Stomach smooth muscle (tissue), 2 donors: Measurements from ENCODE around the gene CUBN.

ENCODE experiments used
- H3K27ac ChIP-seq: one replicate; pipeline ENCODE4 v1.7.0; 2013; ENCODE audit warnings: mild to moderate bottlenecking, low read length, inconsistent platforms
- H3K27me3 ChIP-seq, 2 donors: one replicate each; pipeline ENCODE4 v1.7.0; 2013; ENCODE audit warnings: low read length in 2 of 2; ENCODE audit not compliant: insufficient read depth in 2 of 2, control insufficient read depth in 1 of 2
- H3K36me3 ChIP-seq, 2 donors: one replicate each; pipeline ENCODE4 v1.7.0; 2013; ENCODE audit warnings: low read length in 2 of 2; ENCODE audit not compliant: control insufficient read depth in 2 of 2, insufficient read depth in 2 of 2
- H3K4me1 ChIP-seq: one replicate; pipeline ENCODE4 v1.7.0; 2013; ENCODE audit warnings: low read length; ENCODE audit not compliant: control insufficient read depth, insufficient read depth
- H3K4me3 ChIP-seq, 2 donors: one replicate each; pipeline ENCODE4 v1.7.0; 2013; ENCODE audit warnings: low read length in 2 of 2
- H3K9ac ChIP-seq, 2 donors: one replicate each; pipeline ENCODE4 v1.7.0; 2013; ENCODE audit warnings: low read length in 2 of 2, mild to moderate bottlenecking in 1 of 2
- H3K9me3 ChIP-seq, 2 donors: one replicate each; pipeline ENCODE4 v1.7.0; 2013; ENCODE audit warnings: low read length in 2 of 2; ENCODE audit not compliant: control insufficient read depth in 2 of 2
- donor health status: healthy.
- donor health status: Pancreatic carcinoma.

CUBN gene

GRCh38 chr10:16894821-16895220, 234.8 kb downstream of the CUBN start:
- Histone ChIP-seq H3K27ac (no peak overlapping the region), H3K4me1 (no peaks in the 10 kb centered on the region), H3K4me3 (no peak overlapping the region), H3K27me3 (no peaks in the 10 kb centered on the region), H3K36me3 (no peaks in the 10 kb centered on the region), H3K9me3 (no peaks in the 10 kb centered on the region), H3K9ac (no peak overlapping the region)

DNA sequence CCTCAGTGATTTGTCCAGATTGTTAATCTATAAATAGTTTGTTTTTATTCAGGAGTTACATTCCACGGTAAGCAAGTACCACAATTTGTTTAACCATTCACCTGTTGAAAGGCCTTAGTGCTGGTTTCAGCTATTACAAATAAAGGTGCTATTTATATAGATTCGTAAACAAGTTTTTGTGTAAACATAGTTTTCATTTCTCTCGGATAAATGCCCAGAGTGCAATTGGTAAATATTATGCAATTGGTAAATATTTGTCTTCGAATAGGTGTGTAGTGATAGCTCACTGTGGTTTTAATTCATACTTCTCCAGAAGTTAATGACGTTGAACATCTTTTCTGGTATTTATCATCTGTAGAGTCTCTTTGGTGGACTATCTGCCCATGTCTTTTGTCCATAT, 235.9 kb downstream of the CUBN start:
- no peaks in the 10 kb centered on the region for H3K4me1 ChIP-seq

DNA sequence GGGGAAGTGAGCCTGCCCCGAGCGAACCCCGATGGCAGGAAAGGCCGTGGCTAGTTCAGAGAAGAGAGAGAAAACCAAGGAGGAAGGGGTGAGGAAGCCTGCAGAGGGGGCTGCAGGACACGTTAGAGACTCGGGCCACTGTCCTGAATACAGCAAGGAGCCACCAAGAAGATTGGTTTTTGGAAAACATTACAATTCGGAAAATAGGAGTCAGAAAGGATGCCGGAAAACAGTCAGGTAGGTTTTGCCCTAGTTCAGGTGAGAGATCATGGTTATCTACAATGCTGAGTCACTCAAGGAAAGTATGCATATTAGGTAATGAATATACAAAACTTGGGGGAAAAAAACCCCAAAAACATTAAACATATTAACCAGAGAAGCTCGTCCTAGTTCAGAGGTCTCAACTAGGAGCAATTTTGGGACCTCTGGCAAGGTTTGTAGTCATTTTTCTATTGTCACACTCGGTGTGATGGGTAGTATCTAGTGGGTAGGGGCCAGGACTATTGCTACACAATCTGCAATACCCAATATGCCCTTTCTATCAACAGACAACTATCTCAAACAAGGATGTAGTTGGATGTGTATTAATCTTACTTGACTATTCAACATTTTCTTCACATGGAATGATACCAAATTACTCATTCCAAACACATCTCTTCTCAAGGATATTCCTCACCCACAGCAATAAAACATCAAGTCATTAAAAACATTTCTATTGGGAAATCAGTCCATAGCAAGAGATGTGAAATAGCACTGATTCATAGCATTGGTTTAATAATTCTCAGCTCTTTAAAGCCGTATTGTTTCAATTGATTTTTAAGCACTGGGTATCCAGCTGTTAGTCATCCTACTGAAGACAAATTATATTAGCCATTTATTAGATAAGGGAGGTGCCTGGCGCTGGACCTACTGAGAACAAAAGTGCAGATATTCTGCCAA, 238.0 kb downstream of the CUBN start:
- Histone ChIP-seq H3K27me3 (no peaks in the 10 kb centered on the region), H3K4me3 (no peak overlapping the region), H3K4me1 (no peaks in the 10 kb centered on the region), H3K36me3 (no peaks in the 10 kb centered on the region), H3K9ac (no peak overlapping the region), H3K27ac (no peak overlapping the region), H3K9me3 (no peaks in the 10 kb centered on the region)

More for the DNA sequence above, 235.9 kb downstream of the CUBN start:
- no peak overlapping the region for H3K27ac ChIP-seq
- no peaks in the 10 kb centered on the region for H3K27me3 ChIP-seq
- H3K4me3 ChIP-seq, result no peak overlapping the region
- no peaks in the 10 kb centered on the region for H3K9me3 ChIP-seq
- H3K36me3 ChIP-seq, result no peaks in the 10 kb centered on the region
- no peak overlapping the region for H3K9ac ChIP-seq

DNA sequence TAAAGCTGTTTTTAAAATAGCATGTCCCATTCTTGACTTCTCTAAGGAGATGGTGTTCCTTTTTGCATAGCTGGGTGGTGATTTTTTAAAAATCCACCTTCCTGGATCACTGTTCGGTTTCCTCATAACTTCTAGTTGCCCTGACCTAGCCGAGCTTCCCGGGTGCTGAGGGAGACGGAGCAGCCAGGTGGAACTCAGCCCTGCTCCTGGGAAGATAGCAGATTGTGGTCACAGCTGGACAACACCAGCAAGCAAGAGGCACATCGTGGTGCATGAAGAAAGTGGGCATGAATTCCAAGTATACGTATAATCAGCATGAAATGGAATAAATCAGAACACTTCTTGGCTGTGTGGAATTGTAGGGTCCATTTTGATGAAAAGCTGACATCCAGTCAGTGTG, 238.9 kb downstream of the CUBN start:
- Histone ChIP-seq H3K4me1 (no peaks in the 10 kb centered on the region), H3K4me3 (no peak overlapping the region), H3K36me3 (no peaks in the 10 kb centered on the region), H3K9ac (no peak overlapping the region), H3K27me3 (no peaks in the 10 kb centered on the region), H3K9me3 (no peaks in the 10 kb centered on the region), H3K27ac (no peak overlapping the region)

GRCh38 chr10:16887565-16887964, 242.0 kb downstream of the CUBN start:
- H3K4me1 ChIP-seq, result no peaks in the 10 kb centered on the region
- H3K27me3 ChIP-seq, result no peaks in the 10 kb centered on the region
- no peak overlapping the region for H3K4me3 ChIP-seq
- H3K27ac ChIP-seq, result no peak overlapping the region
- H3K9ac ChIP-seq, result no peak overlapping the region
- no peaks in the 10 kb centered on the region for H3K36me3 ChIP-seq
- no peaks in the 10 kb centered on the region for H3K9me3 ChIP-seq

DNA sequence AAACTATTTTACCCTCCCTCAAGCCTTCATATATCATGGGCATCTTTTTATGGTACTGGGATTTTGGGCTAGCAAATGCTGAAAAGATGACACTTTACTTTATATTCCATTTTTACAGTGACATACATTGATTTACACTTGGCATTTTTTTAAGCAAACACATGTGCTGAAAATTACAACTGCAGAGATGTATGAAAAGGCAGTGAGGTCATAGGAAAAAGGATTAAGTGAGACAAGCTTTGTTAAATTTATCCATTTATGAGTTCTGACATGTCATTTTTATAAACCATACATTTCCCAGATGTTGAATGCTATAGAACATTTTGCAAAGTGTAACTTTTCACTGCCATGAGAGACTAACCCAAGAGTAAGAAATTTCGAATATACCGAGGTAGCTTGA, 243.6 kb downstream of the CUBN start:
- Histone ChIP-seq H3K27ac (no peak overlapping the region), H3K36me3 (no peaks in the 10 kb centered on the region), H3K4me3 (no peak overlapping the region)

DNA sequence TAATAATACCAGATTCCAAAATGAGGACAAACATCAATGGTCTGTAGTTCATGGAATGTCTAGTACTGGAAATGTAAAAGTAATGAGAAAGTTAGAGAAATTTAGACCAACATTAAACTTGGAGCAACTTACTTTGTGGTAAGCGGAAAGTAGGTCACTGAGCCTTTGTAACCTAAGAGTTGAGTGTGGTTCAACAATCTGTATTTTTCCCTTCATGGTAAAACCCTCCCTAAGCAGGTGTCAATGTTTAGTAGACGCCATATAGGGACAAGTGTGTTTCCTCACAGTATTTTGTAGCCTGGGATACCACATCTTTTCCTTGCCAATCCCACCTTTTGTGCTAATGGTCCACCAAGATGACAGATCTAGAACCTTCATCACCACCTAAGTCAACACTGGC, 245.1 kb downstream of the CUBN start:
- no peak overlapping the region for H3K27ac ChIP-seq
- no peaks in the 10 kb centered on the region for H3K36me3 ChIP-seq
- no peaks in the 10 kb centered on the region for H3K4me1 ChIP-seq
- no peak overlapping the region for H3K4me3 ChIP-seq
- H3K9ac ChIP-seq, result no peak overlapping the region
- no peaks in the 10 kb centered on the region for H3K9me3 ChIP-seq
- no peaks in the 10 kb centered on the region for H3K27me3 ChIP-seq

More for the DNA sequence above, 243.6 kb downstream of the CUBN start:
- H3K4me1 ChIP-seq, result no peaks in the 10 kb centered on the region
- no peaks in the 10 kb centered on the region for H3K27me3 ChIP-seq
- no peak overlapping the region for H3K9ac ChIP-seq
- H3K9me3 ChIP-seq, result no peaks in the 10 kb centered on the region

GRCh38 chr10:16883084-16883483, 246.5 kb downstream of the CUBN start:
- Histone ChIP-seq H3K9ac (no peak overlapping the region), H3K4me1 (no peaks in the 10 kb centered on the region), H3K9me3 (no peaks in the 10 kb centered on the region), H3K27ac (no peak overlapping the region), H3K36me3 (no peaks in the 10 kb centered on the region), H3K4me3 (no peak overlapping the region), H3K27me3 (no peaks in the 10 kb centered on the region)

- no peak overlapping the region for H3K9ac ChIP-seq
- H3K27ac ChIP-seq, result no peak overlapping the region
- H3K27me3 ChIP-seq, result no peaks in the 10 kb centered on the region
- H3K9me3 ChIP-seq, result no peaks in the 10 kb centered on the region
- H3K4me1 ChIP-seq, result no peaks in the 10 kb centered on the region
- no peak overlapping the region for H3K4me3 ChIP-seq
- H3K36me3 ChIP-seq, result no peaks in the 10 kb centered on the region
These were observed 259.3 kb downstream of the CUBN start for GRCh38 chr10:16870331-16870730.

DNA sequence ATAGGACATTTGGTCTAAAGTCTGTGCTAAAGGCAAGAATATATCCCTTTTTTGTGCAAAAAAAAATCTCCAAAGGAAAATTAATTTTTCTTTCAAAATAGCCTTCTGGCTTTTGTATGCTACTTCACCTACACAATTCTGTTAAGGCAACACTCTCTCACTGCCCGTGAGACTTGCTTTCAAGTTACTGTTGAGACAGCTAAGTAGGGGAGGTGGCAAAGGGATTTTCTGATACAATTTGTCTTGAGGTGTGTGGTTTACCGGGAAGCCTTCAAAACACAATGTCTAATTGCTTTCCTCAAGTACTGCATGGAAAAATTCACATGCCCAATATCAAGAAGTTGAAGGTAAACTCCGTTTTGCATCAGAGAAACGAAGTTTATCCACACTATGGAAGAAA, 261.6 kb downstream of the CUBN start:
- no peak overlapping the region for H3K9ac ChIP-seq
- no peaks in the 10 kb centered on the region for H3K36me3 ChIP-seq
- H3K27ac ChIP-seq, result no peak overlapping the region
- H3K9me3 ChIP-seq, result no peaks in the 10 kb centered on the region
- H3K4me3 ChIP-seq, result no peak overlapping the region
- no peaks in the 10 kb centered on the region for H3K27me3 ChIP-seq
- no peaks in the 10 kb centered on the region for H3K4me1 ChIP-seq

GRCh38 chr10:16867556-16867955, 262.1 kb downstream of the CUBN start:
- no peak overlapping the region for H3K4me3 ChIP-seq
- H3K9ac ChIP-seq, result no peak overlapping the region
- no peaks in the 10 kb centered on the region for H3K4me1 ChIP-seq
- no peaks in the 10 kb centered on the region for H3K9me3 ChIP-seq
- no peak overlapping the region for H3K27ac ChIP-seq
- no peaks in the 10 kb centered on the region for H3K27me3 ChIP-seq
- H3K36me3 ChIP-seq, result no peaks in the 10 kb centered on the region
